Keratinocyte (primary cell): Measurements from ENCODE around the gene RPUSD3. TPM values are rescaled to one million over a fixed set of nuclear protein-coding genes. Genes with fewer than 3 reads are reported as not detected.

Experiments used
- DNase-seq: peaks from one replicate; pipeline ENCODE4 v3.0.0-alpha.2; 2011; ENCODE audit warnings: low read depth, missing footprints, low spot score
- FAIRE-seq: peaks from 2 replicates; lab custom pipeline; 2011; peaks lifted over from hg19 to GRCh38; lab: Jason Lieb, UNC
- H2AFZ ChIP-seq: 2 replicates; pipeline ENCODE4 v1.6.0; 2012; ENCODE audit warnings: low read length, control low read depth, inconsistent platforms; ENCODE audit not compliant: control insufficient read depth
- H3K27ac ChIP-seq: 2 replicates; pipeline ENCODE4 v1.5.1; 2011; ENCODE audit warnings: low read length; ENCODE audit not compliant: control insufficient read depth, insufficient read depth
- H3K27me3 ChIP-seq: 3 replicates; pipeline ENCODE4 v1.6.0; 2011; ENCODE audit warnings: low read length; ENCODE audit not compliant: control insufficient read depth, insufficient read depth; ENCODE audit errors: extremely low read depth
- H3K36me3 ChIP-seq, 2 experiments: 2 replicates in 1 of 2; 3 replicates in 1 of 2; pipeline ENCODE4 v1.5.1; 2011; ENCODE audit warnings: low read length in 2 of 2, mild to moderate bottlenecking in 1 of 2; ENCODE audit not compliant: control insufficient read depth in 2 of 2, insufficient read depth in 2 of 2; ENCODE audit errors: extremely low read depth in 1 of 2
- H3K4me1 ChIP-seq: 3 replicates; pipeline ENCODE4 v1.5.1; 2011; ENCODE audit warnings: low read length; ENCODE audit not compliant: control insufficient read depth, insufficient read depth; ENCODE audit errors: extremely low read depth
- H3K4me2 ChIP-seq: 3 replicates; pipeline ENCODE4 v1.6.0; 2011; ENCODE audit warnings: low read depth, low read length; ENCODE audit not compliant: control insufficient read depth, insufficient read depth; ENCODE audit errors: extremely low read depth
- H3K4me3 ChIP-seq, 3 experiments: fragments of 200-600 bp in 1 of 3; sonication (generic) in 1 of 3; 2 replicates in 2 of 3; 3 replicates in 1 of 3; pipeline ENCODE4 v1.5.1; 2011 to 2016; ENCODE audit warnings: low read length in 3 of 3, mild to moderate bottlenecking in 3 of 3, control low read depth in 2 of 3, inconsistent platforms in 1 of 3, low read depth in 1 of 3, mixed read lengths in 1 of 3, mixed run types in 1 of 3, moderate library complexity in 1 of 3; ENCODE audit not compliant: control insufficient read depth in 2 of 3, insufficient read depth in 2 of 3; ENCODE audit errors: extremely low read depth in 1 of 3
- H3K79me2 ChIP-seq: 2 replicates; pipeline ENCODE4 v1.6.0; 2012; ENCODE audit warnings: low read length; ENCODE audit not compliant: control insufficient read depth, insufficient read depth
- H3K9ac ChIP-seq: 3 replicates; pipeline ENCODE4 v1.6.0; 2011; ENCODE audit warnings: low read length; ENCODE audit not compliant: control insufficient read depth, insufficient read depth; ENCODE audit errors: extremely low read depth
- H3K9me1 ChIP-seq: 3 replicates; pipeline ENCODE4 v1.6.0; 2011; ENCODE audit warnings: low read length; ENCODE audit not compliant: control insufficient read depth, insufficient read depth; ENCODE audit errors: extremely low read depth
- H3K9me3 ChIP-seq: 2 replicates; pipeline ENCODE4 v1.5.1; 2012; ENCODE audit warnings: low read depth, low read length; ENCODE audit not compliant: control insufficient read depth
- H4K20me1 ChIP-seq: 3 replicates; pipeline ENCODE4 v1.6.0; 2011; ENCODE audit warnings: low read length; ENCODE audit not compliant: control insufficient read depth, insufficient read depth; ENCODE audit errors: extremely low read depth
- EZH2 ChIP-seq: IDR thresholded peaks from one replicate; pipeline ENCODE4 v1.6.1; 2012; ENCODE audit warnings: inconsistent platforms, mild to moderate bottlenecking, low read length, moderate library complexity
- dilution Hi-C: fragments of 300-500 bp; cut with MboI; formaldehyde crosslinking; loops from one replicate; pipeline ENCODE4 v1.7.0; 2020; ENCODE audit warnings: low sequenced_read_pairs; ENCODE audit not compliant: extremely low pct_ligation_motif_present
- polyA plus RNA-seq, 5 experiments: library from polyadenylated mRNA; depleted of rRNA in 3 of 5; stranded (reverse) in 3 of 5; stranded (forward) in 1 of 5; unstranded in 1 of 5; fragments of >200 nt; gene quantifications; 1 replicate in 1 of 5; 2 replicates in 3 of 5; 3 replicates in 1 of 5; pipeline versions ENCODE4 v1.2.1 to v1.2.3, GENCODE V29; 2011 to 2012; ENCODE audit warnings: missing spikeins in 2 of 5, low read depth in 1 of 5, low replicate concordance in 1 of 5
- TF ChIP-seq, protein P1 (sequence below), 3 experiments: IDR thresholded peaks in 1 of 3; conservative IDR thresholded peaks in 1 of 3; optimal IDR thresholded peaks in 1 of 3; 2 replicates in 2 of 3; 3 replicates in 1 of 3; pipeline versions ENCODE3 to v1.5.1; 2011; ENCODE audit warnings: low read length in 3 of 3, mild to moderate bottlenecking in 3 of 3, moderate library complexity in 2 of 3, control low read depth in 1 of 3, inconsistent platforms in 1 of 3; ENCODE audit not compliant: insufficient read depth in 2 of 3; ENCODE audit errors: extremely low read depth in 1 of 3

Gene RPUSD3
- polyA plus RNA-seq, 1 donor (not counting 4 experiments of a cell fraction or from before 2014, with no cell fraction given): 31.5 TPM

DNA sequence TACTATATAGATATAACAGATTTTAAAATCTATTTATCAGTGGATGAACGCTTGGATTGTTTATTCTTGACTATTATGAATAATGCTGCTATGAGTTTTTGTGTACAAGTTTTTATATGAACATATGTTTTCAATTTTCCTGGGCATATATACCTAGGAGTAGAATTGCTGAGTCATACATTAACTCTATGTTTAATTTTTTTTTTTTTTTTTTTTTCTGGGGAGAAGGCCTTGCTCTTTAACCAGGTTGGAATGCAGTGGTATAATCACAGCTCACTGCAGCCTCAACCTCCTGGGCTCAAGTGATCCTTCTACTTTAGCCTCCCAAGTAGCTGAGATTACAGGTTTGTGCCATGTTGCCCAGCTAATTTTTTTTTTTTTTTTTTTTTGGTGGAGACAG lies 27.2 kb upstream of the RPUSD3 start:
- TF ChIP-seq, protein P1, sequence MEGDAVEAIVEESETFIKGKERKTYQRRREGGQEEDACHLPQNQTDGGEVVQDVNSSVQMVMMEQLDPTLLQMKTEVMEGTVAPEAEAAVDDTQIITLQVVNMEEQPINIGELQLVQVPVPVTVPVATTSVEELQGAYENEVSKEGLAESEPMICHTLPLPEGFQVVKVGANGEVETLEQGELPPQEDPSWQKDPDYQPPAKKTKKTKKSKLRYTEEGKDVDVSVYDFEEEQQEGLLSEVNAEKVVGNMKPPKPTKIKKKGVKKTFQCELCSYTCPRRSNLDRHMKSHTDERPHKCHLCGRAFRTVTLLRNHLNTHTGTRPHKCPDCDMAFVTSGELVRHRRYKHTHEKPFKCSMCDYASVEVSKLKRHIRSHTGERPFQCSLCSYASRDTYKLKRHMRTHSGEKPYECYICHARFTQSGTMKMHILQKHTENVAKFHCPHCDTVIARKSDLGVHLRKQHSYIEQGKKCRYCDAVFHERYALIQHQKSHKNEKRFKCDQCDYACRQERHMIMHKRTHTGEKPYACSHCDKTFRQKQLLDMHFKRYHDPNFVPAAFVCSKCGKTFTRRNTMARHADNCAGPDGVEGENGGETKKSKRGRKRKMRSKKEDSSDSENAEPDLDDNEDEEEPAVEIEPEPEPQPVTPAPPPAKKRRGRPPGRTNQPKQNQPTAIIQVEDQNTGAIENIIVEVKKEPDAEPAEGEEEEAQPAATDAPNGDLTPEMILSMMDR (optimal IDR thresholded peaks at IDR 0.05 in 1 of 3, IDR thresholded peaks at IDR 0.05 in 1 of 3, conservative IDR thresholded peaks at IDR 0.05 in 1 of 3; ENCODE audit: extremely low read depth in 1 of 3, insufficient read depth in 2 of 3, low read length in 3 of 3): no peak
- TF ChIP-seq EZH2: no peak
- Histone ChIP-seq H3K36me3 (no peaks in the 10 kb centered on the region), H3K27ac (peak overlapping the region; percentile 13), H3K4me3 (no peak overlapping the region), H3K4me1 (peaks cover 3% of the 10 kb centered on the region), H3K79me2 (no peaks in the 10 kb centered on the region), H3K27me3 (no peaks in the 10 kb centered on the region), H2AFZ (no peak overlapping the region), H4K20me1 (no peaks in the 10 kb centered on the region), H3K9me1 (no peaks in the 10 kb centered on the region), H3K9me3 (no peaks in the 10 kb centered on the region), H3K4me2 (no peak overlapping the region), H3K9ac (no peak overlapping the region)
- FAIRE-seq (no peak), DNase-seq (no peak)
- dilution Hi-C loops: no loop called here

DNA sequence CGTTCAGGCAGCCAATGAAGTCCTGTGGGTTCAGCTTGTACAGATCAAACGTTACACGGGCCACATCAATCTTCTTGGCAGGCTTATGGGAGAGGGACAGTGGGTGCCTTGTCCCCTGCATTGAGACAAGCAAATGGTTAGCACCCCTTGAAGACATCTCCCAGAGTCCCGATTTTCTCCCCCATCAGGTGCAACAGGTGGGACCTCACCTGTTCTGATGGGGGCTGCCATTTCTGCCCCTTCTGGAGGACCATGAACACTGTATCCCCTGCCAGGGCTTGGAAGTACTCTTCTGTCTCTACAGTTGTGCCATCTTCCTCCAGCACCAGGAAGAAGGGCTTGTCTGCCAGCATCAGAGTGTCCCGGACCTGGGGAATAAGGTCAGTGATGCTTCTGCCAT lies 26.1 kb upstream of the RPUSD3 start:
- FAIRE-seq: no peak
- H3K27ac ChIP-seq: no peak overlapping the region

More for the DNA sequence above, 26.1 kb upstream of the RPUSD3 start:
- Histone ChIP-seq H3K4me3 (no peak overlapping the region), H3K27me3 (no peaks in the 10 kb centered on the region), H2AFZ (no peak overlapping the region), H3K4me1 (peaks cover 3% of the 10 kb centered on the region), H3K36me3 (no peaks in the 10 kb centered on the region), H3K9me3 (no peaks in the 10 kb centered on the region), H3K9me1 (no peaks in the 10 kb centered on the region), H3K4me2 (no peak overlapping the region), H3K9ac (no peak overlapping the region), H4K20me1 (no peaks in the 10 kb centered on the region), H3K79me2 (no peaks in the 10 kb centered on the region)
- dilution Hi-C loops: no loop called here
- DNase-seq: no peak
- TF ChIP-seq, protein P1 (optimal IDR thresholded peaks at IDR 0.05 in 1 of 3, IDR thresholded peaks at IDR 0.05 in 1 of 3, conservative IDR thresholded peaks at IDR 0.05 in 1 of 3; ENCODE audit: extremely low read depth in 1 of 3, insufficient read depth in 2 of 3, low read length in 3 of 3): no peak
- TF ChIP-seq EZH2: no peak
